HepG2 (cell line): Measurements from ENCODE around the gene AXIN1. TPM values are rescaled to one million over a fixed set of nuclear protein-coding genes. Genes with fewer than 3 reads are reported as not detected.

Experiments used
- FOXM1 ChIP-seq: sonication (generic); formaldehyde crosslinking; IDR thresholded peaks from 2 replicates; pipeline ENCODE4 v1.5.0; 2020; ENCODE audit warnings: missing genetic modification reagents
- GATAD2A ChIP-seq: IDR thresholded peaks from 2 replicates; pipeline ENCODE4 v1.6.1; 2016
- HNRNPK ChIP-seq: fragments of 200-400 bp; formaldehyde crosslinking; IDR thresholded peaks from 2 replicates; pipeline ENCODE4 v1.6.1; 2018; ENCODE audit warnings: low read length, low read depth, moderate library complexity, mild to moderate bottlenecking; ENCODE audit not compliant: poor library complexity, severe bottlenecking
- JDP2 ChIP-seq: sonication (generic); formaldehyde crosslinking; IDR thresholded peaks from 2 replicates; pipeline ENCODE4 v1.8.1; 2022; ENCODE audit warnings: missing genetic modification reagents, borderline replicate concordance
- KLF6 ChIP-seq: IDR thresholded peaks from 2 replicates; pipeline ENCODE4 v1.8.0; 2016; ENCODE audit warnings: missing biosample characterization, missing genetic modification reagents
- RARA ChIP-seq: IDR thresholded peaks from 2 replicates; pipeline ENCODE4 v1.6.1; 2016; ENCODE audit warnings: missing genetic modification reagents, missing compliant biosample characterization
- TARDBP ChIP-seq: sonication (generic); formaldehyde crosslinking; IDR thresholded peaks from 2 replicates; pipeline ENCODE4 v1.8.0; 2022; ENCODE audit warnings: mild to moderate bottlenecking, missing genetic modification reagents
- TCF12 ChIP-seq, 2 experiments: fragments of 450-650 bp in 1 of 2; sonication (generic) in 1 of 2; formaldehyde crosslinking in 1 of 2; IDR thresholded peaks; 2 replicates each; pipeline versions ENCODE4 v1.6.1 to v1.8.0; 2017 to 2022; ENCODE audit warnings: antibody characterized with exemption in 1 of 2, mild to moderate bottlenecking in 1 of 2, missing genetic modification reagents in 1 of 2, moderate library complexity in 1 of 2
- TEAD3 ChIP-seq: optimal IDR thresholded peaks from 2 replicates; pipeline ENCODE3; 2016; ENCODE audit warnings: borderline replicate concordance
- ZBTB1 ChIP-seq: sonication (generic); formaldehyde crosslinking; IDR thresholded peaks from 2 replicates; pipeline ENCODE4 v1.4.0; 2020; ENCODE audit warnings: missing genetic modification reagents, borderline replicate concordance
- polyA plus RNA-seq, 8 experiments: library from polyadenylated mRNA; depleted of rRNA in 3 of 8; stranded (reverse) in 7 of 8; unstranded in 1 of 8; fragments of >200 nt; fragmentation: Illumina TruSeq in 4 of 8; extraction: Trizol in 4 of 8; gene quantifications; 2 replicates each; pipeline versions ENCODE4 v1.2.1 to v1.2.3, GENCODE V29; 2011 to 2016; ENCODE audit warnings: low read depth in 4 of 8, missing spikeins in 1 of 8, mixed read lengths in 1 of 8; ENCODE audit not compliant: insufficient read depth in 1 of 8
- total RNA-seq, 5 experiments: library from RNA; depleted of rRNA; stranded (reverse); fragments of >200 nt; fragmentation: Illumina TruSeq; extraction: Trizol; gene quantifications; 2 replicates each; pipeline ENCODE4 v1.2.3, GENCODE V29; 2016; ENCODE audit warnings: low read depth in 1 of 5
- TF ChIP-seq, protein P1 (sequence below): sonication (generic); formaldehyde crosslinking; IDR thresholded peaks from 2 replicates; pipeline ENCODE4 v1.5.0; 2020; ENCODE audit warnings: mild to moderate bottlenecking, missing genetic modification reagents
- TF ChIP-seq, protein P2 (sequence below): sonication (generic); formaldehyde crosslinking; IDR thresholded peaks from 2 replicates; pipeline ENCODE4 v1.4.0; 2020; ENCODE audit warnings: missing genetic modification reagents, borderline replicate concordance
- TF ChIP-seq, protein P3 (sequence below): sonication (generic); formaldehyde crosslinking; IDR thresholded peaks from 2 replicates; pipeline ENCODE4 v1.5.0; 2020; ENCODE audit warnings: mild to moderate bottlenecking, missing genetic modification reagents
- TF ChIP-seq, protein P4 (sequence below): sonication (generic); formaldehyde crosslinking; IDR thresholded peaks from 2 replicates; pipeline ENCODE4 v1.8.0; 2022; ENCODE audit warnings: mild to moderate bottlenecking, missing genetic modification reagents, borderline replicate concordance

Gene AXIN1
- total and polyA plus RNA-seq, 2 of the 13 experiments (the other 11 are each of a cell fraction or from before 2014, with no cell fraction given): 24.0 to 26.0 TPM

DNA sequence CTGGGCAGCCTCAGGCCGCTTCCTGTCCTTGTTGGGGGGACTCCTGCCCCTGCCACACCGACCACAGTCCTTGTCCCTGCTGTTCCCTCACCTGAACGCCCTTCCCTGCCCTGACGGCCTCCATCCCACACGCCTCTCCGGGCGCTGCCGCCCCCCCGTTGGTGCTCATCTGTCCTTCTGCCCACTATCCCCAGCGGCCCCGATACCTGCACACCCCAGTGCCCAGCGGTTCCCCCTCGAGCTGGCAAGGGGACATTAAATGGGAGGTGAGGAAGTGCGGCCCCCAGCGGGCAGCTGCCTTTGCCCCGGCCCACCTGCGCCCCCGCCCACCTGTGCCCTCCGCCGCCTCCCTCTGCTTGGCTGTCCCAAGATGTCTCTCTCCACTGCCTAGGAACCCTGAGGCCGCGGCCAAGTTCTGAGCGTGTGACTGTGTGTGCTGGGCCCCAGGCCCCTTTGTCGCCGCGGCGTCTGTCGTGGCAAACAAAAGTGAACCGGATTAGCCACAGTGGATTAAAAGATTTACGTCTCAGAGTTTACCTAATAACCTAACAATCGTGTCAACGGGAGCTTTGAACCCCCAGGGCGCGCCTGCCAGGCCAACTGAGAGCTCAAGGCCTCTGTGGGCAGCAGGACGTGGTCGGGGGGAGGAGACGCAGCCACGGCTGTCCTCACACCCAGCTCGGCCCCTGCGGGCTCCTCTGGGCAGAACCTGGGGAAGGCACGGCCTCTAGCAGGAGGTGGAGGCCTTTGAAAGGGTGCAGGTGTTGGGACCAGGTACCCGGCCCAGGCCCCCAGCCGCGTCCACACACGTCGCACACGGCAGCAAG, 7.6 kb upstream of the AXIN1 start (continued):
- TF ChIP-seq JDP2 (no peak), FOXM1 (CRISPR knock-in tag) (no peak), TCF12 (IDR thresholded peaks at IDR 0.05) (no peak), TCF12 (CRISPR knock-in tag; IDR thresholded peaks at IDR 0.05) (0 out of 2 replicates have a peak, but pooled peaks have one; percentile 15), KLF6 (no peak), RARA (CRISPR knock-in tag) (peak; percentile 39; the same call in 1 of the 2 replicates), TEAD3 (CRISPR knock-in tag) (no peak), HNRNPK (no peak), TARDBP (CRISPR knock-in tag) (0 out of 2 replicates have a peak, but pooled peaks have one; percentile 49), GATAD2A (CRISPR knock-in tag) (peak; percentile 53), ZBTB1 (CRISPR knock-in tag) (no peak)
- TF ChIP-seq, protein P1, sequence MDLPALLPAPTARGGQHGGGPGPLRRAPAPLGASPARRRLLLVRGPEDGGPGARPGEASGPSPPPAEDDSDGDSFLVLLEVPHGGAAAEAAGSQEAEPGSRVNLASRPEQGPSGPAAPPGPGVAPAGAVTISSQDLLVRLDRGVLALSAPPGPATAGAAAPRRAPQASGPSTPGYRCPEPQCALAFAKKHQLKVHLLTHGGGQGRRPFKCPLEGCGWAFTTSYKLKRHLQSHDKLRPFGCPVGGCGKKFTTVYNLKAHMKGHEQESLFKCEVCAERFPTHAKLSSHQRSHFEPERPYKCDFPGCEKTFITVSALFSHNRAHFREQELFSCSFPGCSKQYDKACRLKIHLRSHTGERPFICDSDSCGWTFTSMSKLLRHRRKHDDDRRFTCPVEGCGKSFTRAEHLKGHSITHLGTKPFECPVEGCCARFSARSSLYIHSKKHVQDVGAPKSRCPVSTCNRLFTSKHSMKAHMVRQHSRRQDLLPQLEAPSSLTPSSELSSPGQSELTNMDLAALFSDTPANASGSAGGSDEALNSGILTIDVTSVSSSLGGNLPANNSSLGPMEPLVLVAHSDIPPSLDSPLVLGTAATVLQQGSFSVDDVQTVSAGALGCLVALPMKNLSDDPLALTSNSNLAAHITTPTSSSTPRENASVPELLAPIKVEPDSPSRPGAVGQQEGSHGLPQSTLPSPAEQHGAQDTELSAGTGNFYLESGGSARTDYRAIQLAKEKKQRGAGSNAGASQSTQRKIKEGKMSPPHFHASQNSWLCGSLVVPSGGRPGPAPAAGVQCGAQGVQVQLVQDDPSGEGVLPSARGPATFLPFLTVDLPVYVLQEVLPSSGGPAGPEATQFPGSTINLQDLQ (CRISPR knock-in tag): no peak
- TF ChIP-seq, protein P2, sequence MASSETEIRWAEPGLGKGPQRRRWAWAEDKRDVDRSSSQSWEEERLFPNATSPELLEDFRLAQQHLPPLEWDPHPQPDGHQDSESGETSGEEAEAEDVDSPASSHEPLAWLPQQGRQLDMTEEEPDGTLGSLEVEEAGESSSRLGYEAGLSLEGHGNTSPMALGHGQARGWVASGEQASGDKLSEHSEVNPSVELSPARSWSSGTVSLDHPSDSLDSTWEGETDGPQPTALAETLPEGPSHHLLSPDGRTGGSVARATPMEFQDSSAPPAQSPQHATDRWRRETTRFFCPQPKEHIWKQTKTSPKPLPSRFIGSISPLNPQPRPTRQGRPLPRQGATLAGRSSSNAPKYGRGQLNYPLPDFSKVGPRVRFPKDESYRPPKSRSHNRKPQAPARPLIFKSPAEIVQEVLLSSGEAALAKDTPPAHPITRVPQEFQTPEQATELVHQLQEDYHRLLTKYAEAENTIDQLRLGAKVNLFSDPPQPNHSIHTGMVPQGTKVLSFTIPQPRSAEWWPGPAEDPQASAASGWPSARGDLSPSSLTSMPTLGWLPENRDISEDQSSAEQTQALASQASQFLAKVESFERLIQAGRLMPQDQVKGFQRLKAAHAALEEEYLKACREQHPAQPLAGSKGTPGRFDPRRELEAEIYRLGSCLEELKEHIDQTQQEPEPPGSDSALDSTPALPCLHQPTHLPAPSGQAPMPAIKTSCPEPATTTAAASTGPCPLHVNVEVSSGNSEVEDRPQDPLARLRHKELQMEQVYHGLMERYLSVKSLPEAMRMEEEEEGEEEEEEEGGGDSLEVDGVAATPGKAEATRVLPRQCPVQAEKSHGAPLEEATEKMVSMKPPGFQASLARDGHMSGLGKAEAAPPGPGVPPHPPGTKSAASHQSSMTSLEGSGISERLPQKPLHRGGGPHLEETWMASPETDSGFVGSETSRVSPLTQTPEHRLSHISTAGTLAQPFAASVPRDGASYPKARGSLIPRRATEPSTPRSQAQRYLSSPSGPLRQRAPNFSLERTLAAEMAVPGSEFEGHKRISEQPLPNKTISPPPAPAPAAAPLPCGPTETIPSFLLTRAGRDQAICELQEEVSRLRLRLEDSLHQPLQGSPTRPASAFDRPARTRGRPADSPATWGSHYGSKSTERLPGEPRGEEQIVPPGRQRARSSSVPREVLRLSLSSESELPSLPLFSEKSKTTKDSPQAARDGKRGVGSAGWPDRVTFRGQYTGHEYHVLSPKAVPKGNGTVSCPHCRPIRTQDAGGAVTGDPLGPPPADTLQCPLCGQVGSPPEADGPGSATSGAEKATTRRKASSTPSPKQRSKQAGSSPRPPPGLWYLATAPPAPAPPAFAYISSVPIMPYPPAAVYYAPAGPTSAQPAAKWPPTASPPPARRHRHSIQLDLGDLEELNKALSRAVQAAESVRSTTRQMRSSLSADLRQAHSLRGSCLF (CRISPR knock-in tag): no peak
- TF ChIP-seq, protein P3, sequence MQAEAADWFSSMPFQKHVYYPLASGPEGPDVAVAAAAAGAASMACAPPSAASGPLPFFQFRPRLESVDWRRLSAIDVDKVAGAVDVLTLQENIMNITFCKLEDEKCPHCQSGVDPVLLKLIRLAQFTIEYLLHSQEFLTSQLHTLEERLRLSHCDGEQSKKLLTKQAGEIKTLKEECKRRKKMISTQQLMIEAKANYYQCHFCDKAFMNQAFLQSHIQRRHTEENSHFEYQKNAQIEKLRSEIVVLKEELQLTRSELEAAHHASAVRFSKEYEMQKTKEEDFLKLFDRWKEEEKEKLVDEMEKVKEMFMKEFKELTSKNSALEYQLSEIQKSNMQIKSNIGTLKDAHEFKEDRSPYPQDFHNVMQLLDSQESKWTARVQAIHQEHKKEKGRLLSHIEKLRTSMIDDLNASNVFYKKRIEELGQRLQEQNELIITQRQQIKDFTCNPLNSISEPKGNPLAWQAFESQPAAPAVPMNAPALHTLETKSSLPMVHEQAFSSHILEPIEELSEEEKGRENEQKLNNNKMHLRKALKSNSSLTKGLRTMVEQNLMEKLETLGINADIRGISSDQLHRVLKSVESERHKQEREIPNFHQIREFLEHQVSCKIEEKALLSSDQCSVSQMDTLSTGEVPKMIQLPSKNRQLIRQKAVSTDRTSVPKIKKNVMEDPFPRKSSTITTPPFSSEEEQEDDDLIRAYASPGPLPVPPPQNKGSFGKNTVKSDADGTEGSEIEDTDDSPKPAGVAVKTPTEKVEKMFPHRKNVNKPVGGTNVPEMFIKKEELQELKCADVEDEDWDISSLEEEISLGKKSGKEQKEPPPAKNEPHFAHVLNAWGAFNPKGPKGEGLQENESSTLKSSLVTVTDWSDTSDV (CRISPR knock-in tag): no peak
- TF ChIP-seq, protein P4, sequence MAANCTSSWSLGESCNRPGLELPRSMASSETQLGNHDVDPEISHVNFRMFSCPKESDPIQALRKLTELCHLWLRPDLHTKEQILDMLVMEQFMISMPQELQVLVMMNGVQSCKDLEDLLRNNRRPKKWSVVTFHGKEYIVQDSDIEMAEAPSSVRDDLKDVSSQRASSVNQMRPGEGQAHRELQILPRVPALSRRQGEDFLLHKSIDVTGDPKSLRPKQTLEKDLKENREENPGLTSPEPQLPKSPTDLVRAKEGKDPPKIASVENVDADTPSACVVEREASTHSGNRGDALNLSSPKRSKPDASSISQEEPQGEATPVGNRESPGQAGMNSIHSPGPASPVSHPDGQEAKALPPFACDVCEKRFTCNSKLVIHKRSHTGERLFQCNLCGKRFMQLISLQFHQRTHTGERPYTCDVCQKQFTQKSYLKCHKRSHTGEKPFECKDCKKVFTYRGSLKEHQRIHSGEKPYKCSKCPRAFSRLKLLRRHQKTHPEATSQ (CRISPR knock-in tag): no peak
